Stimulated activated CD8-positive, alpha-beta memory T cell treated with anti-CD3 and anti-CD28 coated beads, Interleukin-7, amount 100 ng/mL, for 4 hours (primary cell): Measurements from ENCODE around the gene OBP2A.
"Not testable (repeated sequence)": the region's sequence is repeated elsewhere in the genome, so short reads cannot be mapped to it uniquely, and the experiment has no call there.

ENCODE experiments used
- DNase-seq, 2 donors: peaks; one replicate each; pipeline ENCODE4 v3.0.0-alpha.2; 2020; ENCODE audit warnings: low read depth in 2 of 2

OBP2A gene

DNA sequence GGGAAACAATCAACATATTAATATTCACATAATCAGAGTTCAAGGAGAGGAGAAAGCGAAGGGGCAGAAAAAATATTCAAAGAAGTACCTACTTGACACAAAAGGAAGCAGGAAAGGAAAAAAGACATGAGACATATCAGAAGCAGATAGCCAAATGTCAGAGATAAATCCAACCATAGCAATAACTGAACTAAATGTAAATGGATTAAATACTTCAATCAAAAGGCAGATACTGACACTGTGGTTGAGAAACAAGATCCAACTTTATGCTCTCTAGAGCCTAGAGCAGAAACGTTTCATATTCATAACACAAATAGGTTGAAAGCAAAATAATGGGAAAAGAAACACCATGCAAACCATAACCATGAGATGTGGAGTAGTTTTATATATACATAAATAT lies 36.5 kb upstream of the OBP2A start:
- no peak for DNase-seq

DNA sequence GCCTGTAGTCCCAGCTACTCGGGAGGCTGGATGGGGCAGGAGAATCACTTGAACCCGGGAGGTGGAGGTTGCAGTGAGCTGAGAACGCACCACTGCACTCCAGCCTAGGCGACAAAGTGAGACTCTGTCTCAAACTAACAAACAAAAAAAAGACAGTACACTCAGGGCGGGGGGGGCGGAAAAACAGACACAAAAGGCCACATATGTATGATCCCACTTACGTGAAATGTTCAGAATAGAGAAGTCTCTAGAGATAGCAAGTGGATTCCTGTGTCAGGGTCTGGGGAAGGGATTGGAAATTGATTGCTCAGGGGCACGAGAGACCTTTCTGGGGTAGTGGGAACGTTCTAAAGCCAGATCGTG lies 33.7 kb upstream of the OBP2A start:
- DNase-seq = no peak

DNA sequence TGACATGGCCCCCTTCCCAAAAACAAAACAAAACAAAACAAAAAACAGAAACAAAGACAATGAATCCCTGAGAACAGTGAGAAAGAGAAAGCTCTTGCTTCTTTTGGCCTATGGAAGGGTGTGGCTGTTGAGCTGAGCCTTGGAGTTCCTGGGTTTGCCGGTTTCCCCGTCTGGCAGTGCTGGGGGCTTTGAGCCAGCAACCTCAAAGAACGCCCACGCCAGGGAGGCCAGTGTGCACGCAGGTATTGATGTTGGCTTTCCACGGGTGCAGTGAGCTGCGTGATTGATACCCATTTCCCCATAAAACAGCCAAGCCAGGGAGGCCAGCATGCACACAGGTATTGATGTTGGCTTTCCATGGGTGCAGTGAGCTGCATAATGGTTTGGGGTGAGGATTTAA lies 33.0 kb upstream of the OBP2A start:
- no peak for DNase-seq

DNA sequence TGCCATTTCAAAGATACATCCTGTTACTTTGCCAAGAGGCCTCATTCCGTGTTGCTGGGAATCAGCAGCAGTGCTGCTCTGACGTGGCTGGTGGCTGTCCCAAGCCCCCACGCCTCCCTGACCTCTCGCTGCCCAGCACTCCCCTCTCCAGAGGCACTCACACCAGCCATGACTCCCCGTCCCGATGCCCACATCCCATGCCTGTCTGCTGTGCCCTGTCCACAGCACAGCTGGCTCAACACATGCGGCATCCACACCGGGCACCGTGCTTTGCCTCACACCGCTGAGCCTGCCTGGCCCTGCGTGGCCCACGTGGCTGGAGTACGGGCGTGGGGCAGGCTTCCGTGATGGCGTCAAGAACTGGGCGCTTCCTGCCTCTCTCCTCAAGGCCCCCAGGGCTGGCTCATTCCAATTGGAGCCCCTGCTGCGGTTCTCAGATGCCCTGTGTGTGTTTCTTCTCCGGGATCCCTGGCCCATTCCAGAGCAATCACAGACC lies 32.5 kb upstream of the OBP2A start:
- DNase-seq = no peak

DNA sequence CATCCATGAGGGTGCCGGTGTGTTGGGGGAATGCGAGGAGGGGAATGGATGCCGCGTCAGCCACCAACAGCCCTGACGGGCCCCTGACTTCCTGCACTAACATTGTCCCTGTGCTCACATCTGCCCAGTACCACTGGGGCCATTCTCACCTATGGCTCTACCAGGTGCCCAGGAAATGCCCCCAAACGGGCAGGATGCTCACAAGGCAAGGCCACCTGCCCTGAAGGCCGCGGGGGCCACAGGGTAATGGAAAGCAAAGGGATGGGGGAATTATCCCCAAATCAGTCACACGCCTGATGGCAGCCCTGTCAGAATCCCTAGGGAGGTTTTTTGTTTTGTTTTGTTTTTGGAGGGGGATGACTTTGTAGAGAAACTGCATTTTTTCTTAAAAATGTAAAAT lies 32.0 kb upstream of the OBP2A start:
- not testable (repeated sequence) for DNase-seq

DNA sequence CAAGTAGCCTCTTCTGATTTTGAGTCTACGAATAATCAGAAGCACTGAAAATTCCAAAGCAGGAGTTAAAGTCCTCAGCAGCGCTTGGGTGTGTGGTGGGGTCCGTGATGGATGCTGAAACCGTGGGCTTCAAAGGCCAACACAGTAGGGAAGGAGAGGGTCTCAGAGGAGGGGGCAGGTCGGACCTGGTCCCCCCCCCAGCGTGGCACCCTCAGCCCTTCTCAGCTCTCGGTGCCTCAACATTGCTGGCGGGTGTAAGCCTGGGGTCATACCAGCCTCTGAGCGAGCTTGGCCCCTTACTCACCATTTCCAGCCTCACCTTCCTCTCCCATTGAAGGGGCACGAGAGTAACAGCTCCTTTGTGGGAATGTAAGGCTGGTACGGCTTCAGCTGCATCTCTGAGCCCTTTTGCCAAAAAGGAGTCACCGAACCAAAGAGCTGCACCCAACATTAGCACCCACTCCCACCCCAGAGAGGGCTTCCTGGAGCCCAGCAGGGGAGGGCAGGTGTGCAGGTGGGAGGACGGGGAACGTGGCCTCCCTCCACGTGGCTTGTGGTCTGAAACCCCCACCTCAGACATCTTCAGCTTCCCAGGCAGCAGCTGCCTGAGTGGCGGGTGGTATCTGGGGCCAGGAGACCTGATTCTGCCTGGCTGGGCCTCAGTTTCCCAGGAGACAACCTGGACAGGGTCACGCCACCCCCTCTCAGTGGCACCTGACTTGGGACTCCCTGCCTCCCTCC lies 31.4 kb upstream of the OBP2A start:
- DNase-seq = no peak

DNA sequence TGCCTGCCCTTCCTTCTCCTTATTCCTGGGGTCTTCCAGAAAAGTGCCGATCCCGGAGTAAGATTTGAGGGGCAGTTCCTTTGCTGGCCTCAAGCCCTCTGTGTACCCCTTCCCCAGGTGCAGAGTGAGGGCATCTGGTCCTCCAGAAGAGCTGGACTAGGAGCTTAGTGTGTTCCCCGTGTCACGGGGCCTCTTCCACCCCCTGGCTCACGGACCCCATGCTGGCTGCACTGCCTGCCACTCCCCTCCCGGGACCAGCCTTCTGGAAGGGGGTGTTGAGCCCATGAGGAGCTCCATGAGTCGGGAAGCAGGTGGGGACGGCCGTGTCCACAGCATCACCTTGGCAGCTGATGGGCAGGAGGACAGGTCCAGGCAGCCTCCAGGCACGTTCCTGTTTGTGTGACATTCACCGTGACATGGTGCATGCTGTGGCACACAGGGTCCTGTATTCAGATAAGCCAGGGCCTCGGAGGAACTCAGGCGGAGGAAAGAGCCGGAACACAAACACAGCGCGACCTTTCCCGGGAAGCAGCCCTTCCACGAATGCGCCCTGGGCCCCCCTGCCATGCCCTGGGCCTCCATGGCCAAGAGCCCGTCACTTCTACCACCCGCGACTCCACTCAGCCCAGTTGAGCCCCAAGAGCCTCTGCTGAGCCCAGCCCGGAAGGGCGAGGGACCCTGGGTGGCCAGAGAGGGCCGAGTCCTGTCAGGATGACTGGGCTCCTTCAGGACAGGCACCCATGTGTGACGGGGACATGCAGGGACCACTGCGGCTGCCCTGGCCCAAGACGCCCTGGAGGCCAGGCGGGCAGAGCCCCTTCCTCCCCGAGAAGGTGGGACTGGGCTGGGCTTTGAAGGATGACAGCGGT lies 30.6 kb upstream of the OBP2A start:
- DNase-seq = no peak

DNA sequence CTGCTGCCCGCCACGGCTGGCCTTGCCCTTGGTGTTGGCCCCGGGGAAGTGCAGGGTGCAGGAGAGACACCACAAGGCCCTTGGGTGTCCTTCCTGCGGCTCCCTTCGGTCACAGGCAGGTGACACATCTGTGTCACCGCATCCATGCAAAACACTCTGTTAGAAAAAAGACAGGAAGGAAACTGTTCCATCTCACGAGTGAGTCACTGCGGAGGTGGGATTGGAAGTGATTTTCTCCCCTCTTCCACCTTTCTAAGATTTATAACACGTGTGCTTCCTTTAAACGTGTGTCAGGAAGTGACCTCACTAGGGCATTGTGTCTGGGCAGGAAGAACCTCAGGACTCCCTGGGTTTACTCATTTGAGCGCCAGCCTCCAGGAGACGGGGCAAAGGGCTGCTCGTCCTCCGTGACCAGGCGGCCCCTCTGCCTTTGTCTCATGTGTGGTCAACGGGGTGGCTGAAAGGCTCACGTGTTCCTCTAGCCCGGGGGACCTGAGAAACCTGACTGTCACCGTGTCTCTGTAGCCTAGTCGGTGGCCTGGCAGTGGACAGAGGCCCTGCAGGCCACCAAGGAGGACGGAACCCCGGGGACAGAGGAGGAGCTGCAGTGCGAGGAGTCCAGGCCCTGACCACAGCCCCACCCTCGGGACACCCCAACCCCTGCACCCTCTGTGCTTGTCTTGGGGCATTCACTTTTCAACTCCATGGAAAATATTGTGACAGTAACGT lies 29.6 kb upstream of the OBP2A start:
- no peak for DNase-seq

DNA sequence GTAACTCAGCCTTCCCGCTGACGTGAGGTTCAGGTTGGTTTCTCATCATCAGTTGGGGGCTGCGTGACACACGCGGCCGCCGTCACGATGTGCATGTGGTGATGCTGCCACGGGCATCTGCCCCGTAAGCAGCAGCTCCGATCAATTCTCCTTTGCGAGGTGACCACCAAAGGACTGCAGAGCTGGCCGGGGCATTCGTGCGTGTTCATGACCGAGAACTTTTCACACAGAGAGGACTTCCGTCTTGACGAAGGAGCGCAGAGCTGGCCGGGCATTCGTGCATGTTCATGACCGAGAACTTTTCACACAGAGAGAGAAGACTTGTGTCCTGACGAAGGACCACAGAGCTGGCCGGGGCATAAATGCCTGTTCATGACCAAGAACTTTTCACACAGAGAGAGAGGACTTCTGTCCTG lies 28.5 kb upstream of the OBP2A start:
- DNase-seq = no peak

DNA sequence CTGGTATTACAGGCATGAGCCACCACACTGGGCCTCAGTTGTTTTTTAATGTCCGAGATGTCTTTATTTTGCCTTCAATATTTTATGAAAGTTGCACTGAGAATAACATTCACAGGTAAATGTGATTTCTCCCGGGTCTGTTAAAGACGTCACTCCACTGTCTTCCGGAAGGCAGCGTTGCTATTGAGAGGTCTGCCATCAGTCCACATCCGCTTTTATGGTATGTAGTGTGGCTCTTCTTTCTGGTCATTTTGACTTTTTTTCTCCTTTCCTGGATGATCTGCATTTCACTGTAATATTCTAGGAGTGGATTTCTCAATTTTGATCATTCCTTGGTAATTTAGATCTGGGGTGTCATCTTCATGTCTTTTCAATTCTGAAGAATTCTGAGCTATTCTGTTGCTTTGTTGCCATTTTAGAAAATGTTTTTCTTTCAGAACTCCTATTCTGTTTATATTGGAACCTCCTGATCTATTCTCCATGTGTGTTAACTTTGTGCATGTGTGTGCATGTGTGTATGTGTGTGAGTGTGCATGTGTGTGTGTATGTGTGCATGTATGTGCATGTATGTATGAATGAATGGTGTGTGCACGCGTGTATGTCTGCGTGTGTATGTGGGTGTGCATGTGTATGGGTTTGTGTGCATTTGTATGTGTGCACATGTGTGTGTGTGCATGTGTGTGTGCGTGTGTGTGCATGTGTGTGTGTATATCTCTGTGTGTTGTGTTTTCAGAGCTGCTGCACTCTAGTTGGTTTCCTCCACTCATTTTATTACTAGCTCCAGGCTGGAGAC lies 26.6 kb upstream of the OBP2A start:
- no peak for DNase-seq

DNA sequence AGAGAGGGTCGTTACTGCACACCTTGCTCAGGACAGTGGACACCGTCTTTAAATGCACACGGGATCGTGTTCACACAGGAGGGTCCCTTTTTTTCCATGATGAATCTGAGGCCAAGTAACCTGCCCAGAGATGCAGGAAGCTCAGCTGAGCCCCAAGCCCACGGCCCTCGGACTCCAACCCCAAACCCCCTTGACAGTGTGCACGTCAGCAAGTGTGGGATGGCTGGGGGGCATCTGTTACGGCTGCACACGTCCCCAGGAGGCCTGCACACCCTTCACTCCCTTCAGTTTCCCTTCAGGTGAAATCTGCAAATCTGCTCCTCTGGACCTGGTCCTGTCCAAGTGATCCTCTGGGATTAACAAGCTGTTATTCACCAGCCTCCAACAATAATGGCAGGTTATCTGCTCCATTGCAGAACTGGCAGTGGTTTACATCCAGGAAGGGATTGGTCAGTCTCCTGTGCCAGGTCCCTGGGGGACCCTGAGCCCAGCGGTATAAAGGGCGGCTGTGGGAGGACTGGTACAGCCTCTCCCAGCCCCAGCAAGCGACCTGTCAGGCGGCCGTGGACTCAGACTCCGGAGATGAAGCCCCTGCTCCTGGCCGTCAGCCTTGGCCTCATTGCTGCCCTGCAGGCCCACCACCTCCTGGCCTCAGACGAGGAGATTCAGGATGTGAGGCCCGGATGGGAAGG lies 24.9 kb upstream of the OBP2A start, which contains the start of gene LCN1:
Gene LCN1, plus strand, starts transcription at position 525 of the 692 bp plus-strand sequence. Its CDS starts 58 bp downstream, at position 583.
- no peak for DNase-seq

DNA sequence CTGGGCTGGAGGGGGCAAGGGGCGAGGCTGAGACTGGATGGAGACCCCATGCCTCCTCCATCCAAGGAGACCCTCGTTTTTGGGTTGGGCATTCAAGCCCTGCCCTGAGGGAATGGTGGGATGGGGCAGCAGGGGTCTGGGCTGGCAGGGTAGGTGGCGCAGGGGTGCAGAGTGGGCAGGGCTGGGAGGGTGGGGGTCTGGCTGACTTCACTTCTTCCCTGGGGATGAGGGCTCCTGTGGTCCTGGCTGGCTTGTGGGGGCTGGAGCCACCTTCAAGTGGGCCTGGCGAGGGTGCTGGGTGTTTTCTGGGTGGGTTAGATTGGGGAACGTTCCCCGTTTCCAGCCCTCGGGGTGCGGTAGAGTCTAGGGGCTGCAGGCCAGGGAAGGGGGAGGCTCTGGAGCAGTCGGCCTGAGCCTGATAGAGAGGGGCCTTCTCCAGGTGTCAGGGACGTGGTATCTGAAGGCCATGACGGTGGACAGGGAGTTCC lies 24.3 kb upstream of the OBP2A start:
- DNase-seq = no peak

DNA sequence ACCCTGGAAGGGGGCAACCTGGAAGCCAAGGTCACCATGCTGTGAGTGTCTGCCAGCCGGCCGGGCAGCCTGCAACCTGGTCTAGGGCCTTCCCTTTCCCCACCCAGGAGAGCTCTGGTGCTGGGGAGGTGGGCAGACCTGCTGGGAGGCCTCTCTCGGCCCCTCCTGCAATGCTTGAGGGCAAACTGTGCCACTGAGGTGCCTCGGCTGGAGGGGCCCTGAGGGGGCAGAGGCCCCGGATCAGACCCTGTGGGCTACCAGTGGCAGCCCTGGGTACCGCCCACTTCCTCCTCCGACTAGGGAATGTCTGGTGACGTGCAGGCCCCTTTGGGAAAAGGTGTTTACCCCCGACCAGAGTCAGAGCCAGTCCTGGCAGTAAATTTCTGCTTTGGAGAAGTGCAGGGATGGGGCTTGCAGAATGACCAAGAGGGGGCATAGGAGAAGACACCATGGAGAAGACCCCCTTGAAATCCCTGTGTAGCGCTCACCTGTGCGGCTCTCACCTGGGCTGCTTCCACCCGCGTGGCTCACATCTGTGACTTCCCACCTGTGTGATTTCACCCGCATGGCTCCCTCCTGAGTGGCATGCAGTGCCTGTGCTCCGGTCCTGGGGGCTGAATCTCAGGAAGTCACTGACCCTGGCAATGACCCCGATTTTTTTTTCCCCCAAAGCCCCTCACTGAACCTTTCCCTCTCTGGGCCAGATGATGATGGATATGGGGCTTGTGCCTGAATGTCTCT lies 23.6 kb upstream of the OBP2A start:
- no peak for DNase-seq

DNA sequence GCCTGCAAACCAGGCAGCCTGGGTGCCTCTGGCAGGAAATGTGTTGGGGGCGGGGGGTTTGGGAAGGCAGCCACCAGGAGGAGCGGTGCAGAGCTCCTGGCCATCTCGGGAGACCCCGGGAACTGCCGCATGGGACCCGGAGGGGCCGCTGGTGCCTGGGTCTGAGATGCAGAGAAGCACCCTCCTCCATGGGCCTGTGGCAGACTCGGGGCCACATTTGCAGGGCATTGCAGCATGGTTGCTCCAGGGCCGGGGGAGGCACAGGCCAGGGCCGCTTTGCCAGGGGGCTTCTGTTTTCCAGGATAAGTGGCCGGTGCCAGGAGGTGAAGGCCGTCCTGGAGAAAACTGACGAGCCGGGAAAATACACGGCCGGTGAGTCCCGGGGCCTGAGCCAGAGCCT lies 23.0 kb upstream of the OBP2A start:
- DNase-seq = no peak

DNA sequence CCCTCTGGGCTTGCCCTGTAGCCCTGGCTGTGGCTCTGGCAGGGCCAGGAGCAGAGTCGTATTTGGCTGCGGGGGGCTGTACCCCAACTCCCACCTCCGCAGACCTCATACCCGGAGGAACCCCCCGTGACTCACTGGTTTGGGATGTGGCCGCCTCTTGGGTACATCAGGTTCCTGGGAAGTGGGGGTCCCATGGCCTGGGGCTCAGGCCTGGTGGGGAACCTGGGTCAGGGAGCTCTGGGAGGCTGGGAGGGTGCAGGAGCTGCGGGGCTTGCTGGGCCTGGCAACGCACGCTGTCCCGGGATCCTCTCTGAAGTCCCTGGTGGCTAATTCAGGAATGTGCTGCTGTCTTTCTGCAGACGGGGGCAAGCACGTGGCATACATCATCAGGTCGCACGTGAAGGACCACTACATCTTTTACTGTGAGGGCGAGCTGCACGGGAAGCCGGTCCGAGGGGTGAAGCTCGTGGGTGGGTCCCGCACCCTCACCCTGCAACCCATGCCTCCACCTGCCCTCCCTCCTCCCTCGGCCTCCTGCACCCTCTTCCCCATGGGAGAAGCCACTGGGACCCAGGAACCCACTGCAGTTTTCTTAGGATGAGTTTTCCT lies 22.3 kb upstream of the OBP2A start:
- DNase-seq = no peak

DNA sequence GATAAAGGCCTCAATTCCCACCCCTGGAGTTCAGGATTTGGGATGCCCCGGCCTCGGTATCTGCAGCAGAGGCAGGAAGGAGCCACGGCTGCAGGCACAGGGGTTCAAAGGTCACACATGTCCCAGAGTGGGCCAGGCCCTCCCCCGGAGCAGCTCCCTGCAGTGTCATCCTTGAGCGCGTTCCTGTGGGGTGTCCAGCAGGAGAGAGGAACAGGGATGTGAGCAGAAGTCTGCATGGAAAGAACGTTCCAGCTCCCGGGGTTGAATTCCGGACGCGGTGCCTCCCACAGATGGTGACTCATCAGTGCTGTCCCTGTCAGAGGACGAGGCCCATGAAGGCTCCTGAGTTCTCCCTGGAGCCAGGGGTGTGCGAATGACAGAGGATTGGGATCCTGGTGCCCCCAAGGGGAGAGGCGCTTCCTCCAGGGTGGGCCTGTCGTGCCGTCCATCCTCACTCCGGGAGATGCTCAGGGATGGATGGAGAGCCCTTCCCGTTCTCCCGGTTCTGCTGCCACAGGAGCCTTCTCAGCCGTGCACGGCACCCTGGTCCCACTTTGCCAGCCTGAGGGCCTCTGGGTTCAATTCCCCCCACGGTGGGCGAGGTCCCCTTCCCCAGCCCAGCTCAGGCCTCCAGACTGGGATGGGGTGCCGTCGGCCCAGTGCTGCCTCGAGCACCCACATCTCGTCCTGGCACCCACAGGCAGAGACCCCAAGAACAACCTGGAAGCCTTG lies 21.6 kb upstream of the OBP2A start:
- DNase-seq = no peak

DNA sequence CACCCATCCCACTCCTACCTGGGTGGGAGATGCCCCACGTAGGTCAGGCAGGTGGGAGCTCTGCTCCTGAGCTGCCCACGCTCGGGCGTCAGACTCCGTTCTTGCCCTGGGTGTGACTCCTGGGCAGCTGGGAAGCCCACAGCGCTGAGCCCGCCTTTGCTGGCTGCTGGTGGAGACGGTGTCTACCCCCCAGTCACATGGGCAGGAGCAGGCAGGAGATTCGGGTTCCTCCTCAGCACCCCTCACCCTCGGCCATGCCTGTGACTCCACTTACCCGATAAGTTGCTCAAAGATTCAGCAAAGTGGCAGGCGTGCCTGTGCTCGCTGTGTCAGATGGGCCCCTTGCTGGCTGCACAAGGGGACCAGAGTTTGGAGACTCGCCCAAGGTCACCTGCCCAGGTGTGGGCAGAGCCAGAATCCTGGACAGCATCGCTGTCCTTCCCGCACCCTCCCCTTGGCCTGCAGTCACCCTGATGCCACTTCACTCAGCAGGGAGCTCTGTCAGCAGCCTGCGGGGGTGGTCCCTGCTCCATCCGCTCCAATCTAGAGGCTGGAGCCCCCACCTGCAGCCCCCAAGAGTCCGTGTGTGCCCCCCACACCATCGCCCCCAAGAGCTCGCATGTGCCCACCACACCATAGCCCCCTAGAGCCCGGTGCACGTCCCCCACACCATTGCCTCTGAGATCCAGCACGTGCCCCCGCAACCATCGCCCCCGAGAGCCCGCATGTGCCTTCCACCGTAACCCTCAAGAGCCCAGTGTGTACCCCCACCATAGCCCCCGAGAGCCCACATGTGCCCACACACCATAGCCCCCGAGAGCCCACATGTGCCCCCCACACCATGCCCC lies 20.5 kb upstream of the OBP2A start:
- no peak for DNase-seq
